Measurements from ENCODE around the gene TXNRD2. TPM values are rescaled to one million over a fixed set of nuclear protein-coding genes. Genes with fewer than 3 reads are reported as not detected.

The TXNRD2 gene
- polyA plus RNA-seq, 1 donor from 2014 or later, result 17.3 TPM

GRCh38 chr22:19983741-19984140 lies 42.1 kb upstream of the TXNRD2 start:
- H3K4me1 Mint-ChIP-seq, result no peaks in the 10 kb centered on the region
- H3K27ac Mint-ChIP-seq, result no peak overlapping the region
- no peaks in the 10 kb centered on the region for H3K9me3 Mint-ChIP-seq
- H3K36me3 Mint-ChIP-seq, result no peaks in the 10 kb centered on the region
- H3K27me3 Mint-ChIP-seq, result peaks cover 3% of the 10 kb centered on the region
- no peak overlapping the region for H3K4me3 Mint-ChIP-seq

GRCh38 chr22:19982991-19983578 lies 41.5 kb upstream of the TXNRD2 start:
- no peaks in the 10 kb centered on the region for H3K4me1 Mint-ChIP-seq
- no peaks in the 10 kb centered on the region for H3K9me3 Mint-ChIP-seq
- no peaks in the 10 kb centered on the region for H3K36me3 Mint-ChIP-seq
- H3K27ac Mint-ChIP-seq, result no peak overlapping the region
- no peak overlapping the region for H3K4me3 Mint-ChIP-seq
- peaks cover 3% of the 10 kb centered on the region for H3K27me3 Mint-ChIP-seq

- Mint-ChIP-seq H3K4me3 (no peak overlapping the region), H3K27ac (no peak overlapping the region), H3K27me3 (peaks cover 3% of the 10 kb centered on the region), H3K9me3 (no peaks in the 10 kb centered on the region), H3K36me3 (no peaks in the 10 kb centered on the region), H3K4me1 (no peaks in the 10 kb centered on the region)
Observed at GRCh38 chr22:19981961-19982920, 40.6 kb upstream of the TXNRD2 start.

DNA sequence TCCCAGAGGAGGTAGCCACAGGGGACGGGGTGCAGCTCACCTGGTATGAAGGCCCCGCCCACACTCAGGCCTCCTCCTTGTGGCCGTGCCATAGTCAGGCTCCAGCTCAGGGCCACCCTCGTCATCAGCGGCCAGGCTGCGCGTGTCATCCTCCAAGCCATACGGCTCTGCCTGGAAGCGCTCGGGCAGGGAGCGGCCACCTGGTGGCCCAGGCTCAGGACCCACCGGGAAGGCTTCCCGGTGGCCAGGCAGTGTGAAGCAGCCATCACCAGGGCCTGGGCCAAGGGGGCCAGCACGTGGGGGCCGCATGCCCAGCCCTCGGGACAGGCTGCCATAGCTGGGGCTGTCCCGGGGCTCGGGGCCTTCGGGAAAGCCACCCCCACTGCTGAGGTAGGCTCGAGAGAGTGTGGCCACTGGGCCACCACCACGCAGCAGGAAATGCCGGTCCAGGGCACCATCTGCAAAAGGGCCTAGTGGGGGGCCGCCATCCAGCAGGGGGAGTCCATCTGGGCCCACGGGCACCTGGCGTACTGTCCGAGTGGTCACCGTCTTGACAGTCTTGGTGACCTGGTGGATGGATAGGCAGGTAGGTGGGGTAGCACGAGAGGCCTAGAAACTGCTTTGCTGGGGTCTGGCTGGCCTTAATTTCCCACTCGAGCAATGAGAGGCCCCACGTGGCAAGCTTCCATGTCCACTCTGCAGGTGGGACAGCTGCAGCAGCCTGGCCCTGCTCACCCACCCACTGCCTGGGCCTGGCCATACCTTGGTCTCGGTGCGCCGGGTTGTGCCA lies 39.7 kb upstream of the TXNRD2 start:
- H3K27me3 Mint-ChIP-seq, result peaks cover 3% of the 10 kb centered on the region
- H3K27ac Mint-ChIP-seq, result no peak overlapping the region
- H3K36me3 Mint-ChIP-seq, result no peaks in the 10 kb centered on the region
- H3K9me3 Mint-ChIP-seq, result no peaks in the 10 kb centered on the region
- no peak overlapping the region for H3K4me3 Mint-ChIP-seq
- no peaks in the 10 kb centered on the region for H3K4me1 Mint-ChIP-seq

- no peaks in the 10 kb centered on the region for H3K9me3 Mint-ChIP-seq
- H3K4me1 Mint-ChIP-seq, result no peaks in the 10 kb centered on the region
- H3K4me3 Mint-ChIP-seq, result no peak overlapping the region
- no peak overlapping the region for H3K27ac Mint-ChIP-seq
- no peaks in the 10 kb centered on the region for H3K36me3 Mint-ChIP-seq
- peaks cover 3% of the 10 kb centered on the region for H3K27me3 Mint-ChIP-seq
Observed at GRCh38 chr22:19980766-19981165, 39.1 kb upstream of the TXNRD2 start.

DNA sequence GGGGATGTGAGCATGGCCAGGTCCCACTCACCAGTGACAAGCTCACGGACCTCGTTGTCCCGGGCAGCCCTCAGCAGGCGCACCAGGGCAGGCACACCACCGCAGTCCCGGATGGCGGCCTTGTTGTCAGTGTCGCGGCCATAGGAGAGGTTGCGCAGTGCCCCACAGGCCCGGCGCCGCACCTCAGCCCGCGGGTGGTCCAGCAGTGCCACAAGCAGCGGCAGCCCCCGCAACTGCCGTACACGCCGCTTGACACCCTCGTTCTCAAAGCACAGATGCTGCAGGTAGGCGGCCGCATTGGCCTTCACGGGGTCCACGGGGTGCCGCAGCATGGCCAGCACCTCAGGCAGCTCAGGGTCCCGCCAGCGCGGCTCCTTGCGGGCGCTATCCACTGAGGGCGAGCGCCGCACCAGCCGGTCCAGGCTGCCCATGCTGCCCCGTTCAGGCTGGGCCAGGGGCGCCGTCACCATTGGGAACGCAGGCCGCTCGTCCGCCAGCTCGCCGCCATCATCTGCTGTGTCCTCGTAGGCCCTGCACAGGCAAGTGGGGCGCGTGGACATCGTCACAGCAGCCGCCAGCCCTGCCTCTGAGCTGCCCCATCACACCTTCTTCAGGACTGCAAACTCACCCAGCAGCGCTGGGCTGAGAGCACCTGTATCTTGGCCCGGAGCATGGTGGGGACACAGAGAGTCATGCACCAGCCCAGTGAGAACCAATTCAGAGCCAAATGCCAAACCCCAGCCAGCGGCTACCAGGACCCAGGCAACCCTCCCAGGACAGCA lies 38.3 kb upstream of the TXNRD2 start:
- peaks cover 3% of the 10 kb centered on the region for H3K27me3 Mint-ChIP-seq
- H3K9me3 Mint-ChIP-seq, result no peaks in the 10 kb centered on the region
- H3K27ac Mint-ChIP-seq, result peak overlapping the region in 1 of 3 donors; percentile 71
- no peak overlapping the region for H3K4me3 Mint-ChIP-seq
- peaks cover 0 to 2% (median 2%) of the 10 kb centered on the region in 3 donors for H3K4me1 Mint-ChIP-seq
- no peaks in the 10 kb centered on the region for H3K36me3 Mint-ChIP-seq

DNA sequence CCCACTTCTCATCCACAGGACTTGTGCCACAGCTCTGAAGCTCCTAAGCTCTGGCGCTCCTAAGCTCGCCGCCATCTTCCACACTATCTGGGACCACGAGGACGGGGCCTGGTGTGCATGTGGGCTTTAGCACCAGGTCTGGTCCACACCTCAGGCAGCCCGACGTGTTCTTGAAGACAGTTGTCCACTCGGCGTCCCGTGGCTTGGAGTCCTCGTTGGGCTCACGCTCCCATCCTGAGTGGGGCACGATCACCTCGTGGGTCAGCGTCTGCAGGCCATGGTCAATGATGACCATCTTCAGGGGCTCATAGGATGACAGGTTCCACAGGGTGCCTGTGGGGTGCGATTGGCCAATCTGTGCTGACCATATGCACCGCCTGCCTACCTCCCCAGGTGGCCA lies 37.1 kb upstream of the TXNRD2 start:
- no peaks in the 10 kb centered on the region for H3K27me3 Mint-ChIP-seq
- no peaks in the 10 kb centered on the region for H3K9me3 Mint-ChIP-seq
- peaks cover 0 to 2% (median 2%) of the 10 kb centered on the region in 3 donors for H3K4me1 Mint-ChIP-seq
- no peak overlapping the region for H3K4me3 Mint-ChIP-seq
- H3K36me3 Mint-ChIP-seq, result peaks cover 2% of the 10 kb centered on the region
- H3K27ac Mint-ChIP-seq, result no peak overlapping the region

GRCh38 chr22:19977296-19978243 lies 36.0 kb upstream of the TXNRD2 start:
- H3K27me3 Mint-ChIP-seq, result no peaks in the 10 kb centered on the region
- H3K27ac Mint-ChIP-seq, result no peak overlapping the region
- H3K4me3 Mint-ChIP-seq, result no peak overlapping the region
- no peaks in the 10 kb centered on the region for H3K9me3 Mint-ChIP-seq
- peaks cover 3% of the 10 kb centered on the region for H3K36me3 Mint-ChIP-seq
- H3K4me1 Mint-ChIP-seq, result peaks cover 0 to 2% (median 2%) of the 10 kb centered on the region in 3 donors

DNA sequence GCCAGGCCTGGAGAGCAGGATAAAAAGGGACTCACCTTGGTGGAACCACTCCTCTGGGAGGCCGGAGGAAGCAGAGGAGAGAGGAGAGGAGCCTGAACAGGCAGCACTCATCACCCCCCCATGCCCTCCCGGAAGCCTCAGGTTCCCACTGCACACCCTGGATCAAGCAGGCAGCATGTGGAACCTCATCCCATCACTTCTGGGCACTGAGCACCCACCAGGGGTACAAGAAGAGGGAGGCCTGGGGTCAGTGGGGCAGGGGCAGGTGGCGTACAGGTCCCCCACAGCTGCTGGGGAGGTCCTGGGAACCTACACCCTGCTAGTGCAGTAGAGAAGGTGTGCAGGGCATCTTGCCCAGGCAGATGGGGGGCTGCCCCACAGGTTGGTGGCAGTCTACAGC lies 35.1 kb upstream of the TXNRD2 start:
- H3K36me3 Mint-ChIP-seq, result peaks cover 3% of the 10 kb centered on the region
- no peak overlapping the region for H3K4me3 Mint-ChIP-seq
- H3K27me3 Mint-ChIP-seq, result no peaks in the 10 kb centered on the region
- peaks cover 0 to 2% (median 2%) of the 10 kb centered on the region in 3 donors for H3K4me1 Mint-ChIP-seq
- H3K9me3 Mint-ChIP-seq, result no peaks in the 10 kb centered on the region
- no peak overlapping the region for H3K27ac Mint-ChIP-seq

DNA sequence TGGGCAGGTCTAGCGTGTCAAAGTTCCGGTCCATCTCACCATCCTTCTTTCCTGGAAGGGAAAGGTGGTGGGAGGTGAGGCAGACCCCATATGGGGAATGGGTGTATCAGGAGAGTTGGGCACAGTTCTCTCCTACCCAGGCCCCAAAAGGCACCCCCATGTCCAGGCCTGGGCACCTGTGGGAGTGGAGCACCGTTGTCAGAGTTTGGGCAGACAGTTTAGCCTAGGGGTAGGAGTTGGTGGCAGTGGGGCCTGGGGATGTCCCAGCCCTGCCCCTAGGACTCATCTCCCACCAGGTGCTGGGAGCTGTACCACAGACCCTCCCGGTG lies 34.1 kb upstream of the TXNRD2 start:
- H3K9me3 Mint-ChIP-seq, result no peaks in the 10 kb centered on the region
- peaks cover 0 to 2% (median 2%) of the 10 kb centered on the region in 3 donors for H3K4me1 Mint-ChIP-seq
- no peaks in the 10 kb centered on the region for H3K27me3 Mint-ChIP-seq
- H3K27ac Mint-ChIP-seq, result no peak overlapping the region
- peaks cover 3% of the 10 kb centered on the region for H3K36me3 Mint-ChIP-seq
- H3K4me3 Mint-ChIP-seq, result no peak overlapping the region

- Mint-ChIP-seq H3K4me3 (no peak overlapping the region), H3K4me1 (peaks cover 0 to 2% (median 2%) of the 10 kb centered on the region in 3 donors), H3K9me3 (no peaks in the 10 kb centered on the region), H3K36me3 (peaks cover 3% of the 10 kb centered on the region), H3K27ac (no peak overlapping the region), H3K27me3 (no peaks in the 10 kb centered on the region)
Observed at GRCh38 chr22:19974935-19975706, 33.5 kb upstream of the TXNRD2 start.

- H3K36me3 Mint-ChIP-seq, result peaks cover 3% of the 10 kb centered on the region
- peaks cover 0 to 2% (median 2%) of the 10 kb centered on the region in 3 donors for H3K4me1 Mint-ChIP-seq
- no peaks in the 10 kb centered on the region for H3K9me3 Mint-ChIP-seq
- no peak overlapping the region for H3K27ac Mint-ChIP-seq
- H3K4me3 Mint-ChIP-seq, result peak overlapping the region in 1 of 4 donors; percentile 63
- H3K27me3 Mint-ChIP-seq, result no peaks in the 10 kb centered on the region
Observed at GRCh38 chr22:19974268-19974861, 32.7 kb upstream of the TXNRD2 start.
